HL-60/S4 treated with retinoic acid at 250 ng/mL for 4 days and 3 days (cell line): ENCODE results near the gene HOXD1.

Source experiments
- in situ Hi-C: fragments of 300-500 bp; cut with MboI; formaldehyde crosslinking; loops from 2 replicates; pipeline ENCODE4 v1.7.0; 2022; ENCODE audit warnings: low sequenced_read_pairs

Gene HOXD1

DNA sequence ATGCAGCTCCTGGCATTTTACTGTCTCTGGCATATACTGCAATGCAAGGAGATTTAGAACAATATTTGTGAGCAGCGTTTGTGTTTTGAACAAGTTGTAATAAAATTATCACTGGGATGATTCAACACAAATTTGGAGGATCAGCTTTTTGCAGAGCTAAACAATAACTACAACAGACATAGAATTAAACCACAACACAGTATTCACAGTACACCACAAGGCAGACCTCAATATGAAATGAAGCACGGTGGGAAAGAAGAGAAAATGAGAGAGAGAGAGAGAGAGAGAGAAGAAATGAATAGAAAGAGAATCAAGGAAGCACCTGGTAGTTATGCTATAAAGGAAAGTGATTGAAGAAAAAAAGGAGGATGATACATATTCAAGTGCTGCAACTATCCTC is 39.4 kb downstream of the HOXD1 start:
- in situ Hi-C loops: no loop called here

DNA sequence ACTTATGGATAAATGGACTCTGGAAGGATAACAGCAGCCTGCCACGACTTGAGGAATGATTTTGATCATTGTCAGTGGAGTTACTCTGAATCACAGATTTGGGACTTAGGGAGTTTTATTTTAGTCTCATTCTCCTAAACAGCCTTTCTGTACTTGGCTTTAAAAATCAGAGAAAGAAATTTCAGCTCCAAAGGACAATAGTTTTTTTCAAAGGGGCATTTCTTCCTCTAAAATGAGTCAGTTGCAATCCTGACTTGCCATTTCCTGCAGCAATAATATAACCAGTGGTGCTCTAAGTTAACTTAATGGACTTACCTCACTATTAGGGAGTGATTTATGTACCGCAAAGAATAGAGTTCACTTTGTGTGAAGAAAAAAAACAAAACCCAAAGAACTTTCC is 45.7 kb downstream of the HOXD1 start:
- in situ Hi-C loops: no loop called here

DNA sequence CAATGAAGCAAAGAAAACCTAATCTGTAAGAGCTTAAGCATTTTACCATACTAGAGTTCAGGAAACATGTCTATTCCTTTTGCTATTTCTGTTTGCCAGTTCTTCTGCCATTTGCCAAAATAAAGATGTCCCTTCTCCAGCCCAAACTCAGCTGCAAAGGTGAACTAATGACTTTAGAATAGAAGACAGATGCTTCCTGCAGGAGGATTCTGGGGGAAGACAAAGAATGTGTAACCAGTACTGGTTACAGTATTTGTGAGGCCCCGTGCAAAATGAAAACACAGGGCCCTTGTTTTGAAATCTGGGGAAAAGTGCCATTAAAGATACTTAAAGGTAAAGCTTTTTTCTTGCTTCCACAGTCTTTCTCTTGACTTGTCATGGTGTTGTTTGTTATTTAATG is 46.5 kb downstream of the HOXD1 start:
- in situ Hi-C loops: no loop called here

DNA sequence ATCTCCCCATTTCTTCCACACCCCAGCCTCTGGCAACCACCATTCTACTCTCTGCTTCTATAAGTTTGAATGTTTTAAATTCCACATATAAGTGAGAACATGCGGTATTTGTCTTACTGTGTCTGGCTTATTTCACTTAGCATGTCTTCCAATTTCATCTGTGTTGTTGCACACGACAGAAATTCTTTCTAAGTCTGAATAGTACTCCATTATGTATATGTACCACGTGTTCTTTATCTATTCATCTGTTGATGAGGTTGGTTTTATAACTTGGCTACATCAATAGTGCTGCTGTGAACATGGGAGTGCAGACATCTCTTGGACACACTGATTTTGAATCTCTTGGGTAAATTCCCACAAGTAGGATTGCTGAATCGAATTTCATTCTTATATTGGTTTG is 49.0 kb downstream of the HOXD1 start:
- in situ Hi-C loops: no loop called here

DNA sequence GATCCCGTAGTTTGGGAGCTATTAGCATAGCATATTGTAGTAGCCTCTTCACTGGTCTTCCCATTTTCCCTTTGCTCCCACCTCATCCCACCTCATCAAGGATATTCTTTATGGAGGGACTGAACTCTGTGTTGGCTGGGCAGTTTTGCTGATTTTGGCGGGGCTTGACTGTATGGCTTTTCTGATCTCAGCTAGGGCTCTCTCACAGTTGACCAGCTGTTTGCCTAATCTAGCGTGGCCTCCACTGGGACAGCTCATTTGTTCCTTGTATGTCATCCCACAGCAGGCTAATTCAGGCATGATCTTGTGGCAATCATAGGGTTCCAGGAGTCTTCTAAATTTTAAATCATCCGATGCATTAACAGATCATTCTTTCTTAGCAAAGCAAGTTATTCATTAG is 50.6 kb downstream of the HOXD1 start:
- in situ Hi-C loops: no loop called here

DNA sequence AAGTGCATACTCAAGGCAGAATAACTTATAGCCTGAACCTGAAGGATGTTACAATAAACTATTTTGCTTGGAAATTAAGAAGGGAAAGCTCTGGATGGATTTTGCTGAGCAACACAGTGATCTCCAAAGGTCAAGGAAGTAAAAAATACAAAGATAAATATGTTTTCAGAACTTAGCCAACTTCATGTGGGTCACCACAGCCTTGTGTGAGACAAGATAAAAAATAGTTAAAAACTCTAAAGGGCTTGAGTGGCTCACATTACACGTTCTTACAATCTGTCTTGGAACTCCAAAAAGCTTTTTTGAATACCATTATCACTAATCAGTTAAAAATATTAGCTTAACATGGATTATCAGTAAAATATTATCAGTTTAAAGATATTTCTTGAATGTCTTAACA is 51.8 kb downstream of the HOXD1 start:
- in situ Hi-C loops: no loop called here
